Gastroesophageal sphincter (tissue), 4 donors: ENCODE results near the gene ZC3H7A. TPM values are rescaled to one million over a fixed set of nuclear protein-coding genes. Genes with fewer than 3 reads are reported as not detected.

Experiments
- ATAC-seq: fragments of 150-250 bp; one replicate; pipeline ENCODE4 v1.9.1; 2016; ENCODE audit warnings: mild to moderate bottlenecking, moderate library complexity
- H3K27ac ChIP-seq, 4 donors: fragments of 200-600 bp; sonication (generic) in 3 of 4; 1 replicate in 3 of 4; 2 replicates in 1 of 4; pipeline ENCODE4 v1.5.1; 2016 to 2019
- H3K27me3 ChIP-seq: fragments of 200-600 bp; sonication (generic); one replicate; pipeline ENCODE4 v1.5.1; 2019
- H3K36me3 ChIP-seq, 2 donors: fragments of 200-600 bp; sonication (generic); one replicate each; pipeline ENCODE4 v1.5.1; 2019; ENCODE audit warnings: control low read depth in 1 of 2
- H3K4me1 ChIP-seq, 3 donors: fragments of 200-600 bp; sonication (generic); 1 replicate in 2 of 3; 2 replicates in 1 of 3; pipeline ENCODE4 v1.5.1; 2016 to 2019; ENCODE audit warnings: control low read depth in 2 of 3
- H3K4me3 ChIP-seq, 2 donors: fragments of 200-600 bp; sonication (generic); one replicate each; pipeline ENCODE4 v1.5.1; 2019; ENCODE audit warnings: mild to moderate bottlenecking in 1 of 2, moderate library complexity in 1 of 2
- H3K9me3 ChIP-seq, 3 donors: fragments of 200-600 bp; sonication (generic); one replicate each; pipeline ENCODE4 v1.5.1; 2017 to 2019; ENCODE audit warnings: control low read depth in 2 of 3
- EP300 ChIP-seq: sonication (generic); formaldehyde crosslinking; IDR thresholded peaks from one replicate; pipeline ENCODE4 v1.6.1; 2017; ENCODE audit warnings: antibody characterized with exemption, mild to moderate bottlenecking
- POLR2A ChIP-seq, 2 donors: fragments of 450-650 bp; IDR thresholded peaks; one replicate each; pipeline ENCODE4 v1.6.1; 2017; ENCODE audit warnings: antibody characterized with exemption in 2 of 2, mild to moderate bottlenecking in 2 of 2, moderate library complexity in 1 of 2
- POLR2AphosphoS5 ChIP-seq: sonication (generic); formaldehyde crosslinking; IDR thresholded peaks from one replicate; pipeline ENCODE4 v1.6.1; 2017; ENCODE audit warnings: antibody characterized with exemption
- WGBS, 2 donors: methylation state at CpG; one replicate each; pipeline ENCODE4 v1.1.5; 2018; ENCODE audit warnings: low coverage in 1 of 2; 5-methylcytosine and 5-hydroxymethylcytosine counted together
- total RNA-seq, 4 donors: library from RNA; depleted of rRNA; stranded (reverse); fragments of >200 nt; gene quantifications; one replicate each; pipeline ENCODE4 v1.1.0, GENCODE V29; 2016
- TF ChIP-seq, protein P1 (sequence below), 4 experiments: fragments of 200-600 bp in 2 of 4; fragments of 450-650 bp in 2 of 4; sonication (generic) in 1 of 4; IDR thresholded peaks; one replicate each; pipeline ENCODE4 v1.5.1; 2017 to 2019; ENCODE audit warnings: antibody characterized with exemption in 4 of 4, mild to moderate bottlenecking in 2 of 4, moderate library complexity in 2 of 4

The ZC3H7A gene
- total RNA-seq, 4 donors from 2014 or later: 55.5 to 78.9 (median 68.4) TPM

DNA sequence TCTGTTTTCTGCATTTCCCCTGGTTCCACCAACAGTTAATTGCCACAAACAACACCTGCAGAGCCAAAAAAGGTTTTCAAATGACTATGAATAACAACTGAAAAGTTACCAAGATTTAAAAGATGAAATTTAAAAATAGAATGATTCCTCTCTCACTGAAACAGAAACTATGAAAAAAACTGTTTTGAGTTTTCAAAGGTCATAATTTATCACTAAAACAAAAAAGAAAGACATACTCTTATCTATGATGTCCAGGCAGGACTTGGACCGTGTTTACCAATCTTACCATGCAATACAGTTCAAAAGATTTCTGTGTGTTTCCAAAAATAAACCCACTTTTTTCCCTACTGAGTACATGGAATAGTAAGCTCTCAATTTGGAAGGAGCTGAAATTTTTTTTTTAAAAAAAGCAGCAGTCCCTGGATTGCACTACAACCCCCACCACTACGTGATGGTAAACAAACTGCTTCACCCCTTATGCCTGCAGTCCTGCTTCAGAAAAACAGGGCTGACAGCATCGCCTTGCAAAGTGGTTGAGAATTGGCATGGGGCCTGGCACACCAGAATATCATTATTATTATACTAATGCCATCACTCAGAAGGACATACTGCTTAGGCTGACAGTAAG is 62.9 kb downstream of the ZC3H7A start:
- Histone ChIP-seq H3K36me3 (peaks cover 0 to 68% of the 10 kb centered on the region in 2 donors), H3K27ac (peak overlapping the region; percentile 32 to 67 (median 41)), H3K4me3 (no peak overlapping the region), H3K4me1 (peaks cover 10 to 82% (median 14%) of the 10 kb centered on the region in 3 donors), H3K27me3 (no peaks in the 10 kb centered on the region), H3K9me3 (no peaks in the 10 kb centered on the region)
- TF ChIP-seq, protein P1, sequence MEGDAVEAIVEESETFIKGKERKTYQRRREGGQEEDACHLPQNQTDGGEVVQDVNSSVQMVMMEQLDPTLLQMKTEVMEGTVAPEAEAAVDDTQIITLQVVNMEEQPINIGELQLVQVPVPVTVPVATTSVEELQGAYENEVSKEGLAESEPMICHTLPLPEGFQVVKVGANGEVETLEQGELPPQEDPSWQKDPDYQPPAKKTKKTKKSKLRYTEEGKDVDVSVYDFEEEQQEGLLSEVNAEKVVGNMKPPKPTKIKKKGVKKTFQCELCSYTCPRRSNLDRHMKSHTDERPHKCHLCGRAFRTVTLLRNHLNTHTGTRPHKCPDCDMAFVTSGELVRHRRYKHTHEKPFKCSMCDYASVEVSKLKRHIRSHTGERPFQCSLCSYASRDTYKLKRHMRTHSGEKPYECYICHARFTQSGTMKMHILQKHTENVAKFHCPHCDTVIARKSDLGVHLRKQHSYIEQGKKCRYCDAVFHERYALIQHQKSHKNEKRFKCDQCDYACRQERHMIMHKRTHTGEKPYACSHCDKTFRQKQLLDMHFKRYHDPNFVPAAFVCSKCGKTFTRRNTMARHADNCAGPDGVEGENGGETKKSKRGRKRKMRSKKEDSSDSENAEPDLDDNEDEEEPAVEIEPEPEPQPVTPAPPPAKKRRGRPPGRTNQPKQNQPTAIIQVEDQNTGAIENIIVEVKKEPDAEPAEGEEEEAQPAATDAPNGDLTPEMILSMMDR (IDR thresholded peaks at IDR 0.05): no peak
- peak; percentile 57 for TF ChIP-seq POLR2AphosphoS5
- ATAC-seq: no peak
- 21 to 24% methylated on average over 3 of the region's 3 CpGs for WGBS, 2 donors

- no peak overlapping the region for H3K4me3 ChIP-seq
- H3K27me3 ChIP-seq: no peaks in the 10 kb centered on the region
- H3K27ac ChIP-seq: peak overlapping the region in 1 of 4 donors; percentile 8
- 39 to 64% methylated on average over 3 of the region's 3 CpGs for WGBS, 2 donors
- H3K4me1 ChIP-seq: peaks cover 7 to 61% (median 12%) of the 10 kb centered on the region in 3 donors
- TF ChIP-seq EP300 (no peak), POLR2A (IDR thresholded peaks at IDR 0.05) (no peak), POLR2AphosphoS5 (no peak)
- TF ChIP-seq, protein P1 (IDR thresholded peaks at IDR 0.05): no peak
- no peak for ATAC-seq
- no peaks in the 10 kb centered on the region for H3K9me3 ChIP-seq
- H3K36me3 ChIP-seq: peaks cover 0 to 79% of the 10 kb centered on the region in 2 donors
These were observed 65.8 kb downstream of the ZC3H7A start for GRCh38 chr16:11731222-11731621.

DNA sequence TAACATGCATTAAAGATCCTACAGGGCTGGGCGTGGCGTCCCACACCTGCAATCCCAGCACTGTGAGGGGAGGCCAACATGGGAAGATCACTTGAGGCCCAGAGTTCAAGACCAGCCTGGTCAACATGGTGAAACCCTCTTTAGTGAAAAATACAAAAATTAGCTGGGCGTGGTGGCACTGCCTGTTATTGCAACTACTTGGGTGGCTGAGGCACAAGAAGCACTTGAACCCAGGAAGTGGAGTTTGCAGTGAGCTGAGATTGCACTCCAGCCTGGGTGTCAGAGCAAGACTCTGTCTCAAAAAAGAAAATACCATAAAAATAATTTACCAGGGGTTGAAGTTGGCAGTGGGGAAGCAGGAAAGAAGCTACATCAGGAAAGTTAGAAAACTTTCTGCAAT is 67.3 kb downstream of the ZC3H7A start:
- WGBS, 2 donors: 100% methylated on average over 1 to 2 of the region's 3 CpGs
- ATAC-seq: no peak
- TF ChIP-seq POLR2A (IDR thresholded peaks at IDR 0.05) (no peak), POLR2AphosphoS5 (no peak), EP300 (no peak)
- TF ChIP-seq, protein P1 (IDR thresholded peaks at IDR 0.05): no peak
- H3K36me3 ChIP-seq: peaks cover 0 to 78% of the 10 kb centered on the region in 2 donors
- peaks cover 2 to 59% (median 4%) of the 10 kb centered on the region in 3 donors for H3K4me1 ChIP-seq
- H3K27ac ChIP-seq: no peak overlapping the region
- no peaks in the 10 kb centered on the region for H3K9me3 ChIP-seq
- H3K27me3 ChIP-seq: no peaks in the 10 kb centered on the region
- no peak overlapping the region for H3K4me3 ChIP-seq

DNA sequence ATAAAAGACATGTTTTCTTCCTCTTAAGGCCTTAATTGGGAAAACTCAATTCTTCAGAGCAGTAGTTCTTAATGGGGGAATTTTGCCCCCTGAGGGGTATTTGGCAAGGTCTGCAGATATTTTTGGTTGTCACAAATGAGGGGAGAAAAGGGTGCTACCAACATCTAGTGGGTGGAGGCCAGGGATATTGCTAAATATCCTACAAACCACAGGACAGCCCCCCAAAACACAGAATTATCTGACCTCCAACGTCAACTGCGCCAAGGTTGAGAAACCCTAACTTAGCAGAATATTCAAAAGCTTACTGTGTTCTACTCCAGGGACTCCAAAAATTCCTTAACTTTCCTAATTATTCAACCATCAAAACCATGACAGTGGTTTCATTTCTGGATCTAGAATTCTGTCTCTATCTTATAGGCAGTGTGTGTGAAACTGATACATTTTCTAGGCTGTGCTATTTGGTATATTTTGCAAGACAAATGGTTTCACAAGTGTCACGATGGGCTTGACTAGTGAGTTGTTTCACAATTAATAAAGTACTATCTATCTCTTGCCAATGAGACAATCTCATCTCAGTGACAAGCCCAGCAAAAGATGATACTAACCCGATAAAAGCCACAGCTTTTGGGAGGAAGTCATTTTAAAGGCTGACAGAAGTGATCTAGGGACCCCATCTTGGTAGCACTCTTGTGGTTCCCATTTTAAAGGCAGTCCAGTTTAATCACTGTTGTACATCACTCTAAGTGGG is 69.1 kb downstream of the ZC3H7A start:
- 64 to 89% methylated on average over 3 to 4 of the region's 4 CpGs for WGBS, 2 donors
- Histone ChIP-seq H3K4me1 (peaks cover 0 to 43% (median 0%) of the 10 kb centered on the region in 3 donors), H3K9me3 (no peaks in the 10 kb centered on the region), H3K4me3 (no peak overlapping the region), H3K27ac (no peak overlapping the region), H3K36me3 (peaks cover 0 to 81% of the 10 kb centered on the region in 2 donors), H3K27me3 (no peaks in the 10 kb centered on the region)
- ATAC-seq: no peak
- TF ChIP-seq POLR2AphosphoS5: no peak
- TF ChIP-seq, protein P1 (IDR thresholded peaks at IDR 0.05): no peak

DNA sequence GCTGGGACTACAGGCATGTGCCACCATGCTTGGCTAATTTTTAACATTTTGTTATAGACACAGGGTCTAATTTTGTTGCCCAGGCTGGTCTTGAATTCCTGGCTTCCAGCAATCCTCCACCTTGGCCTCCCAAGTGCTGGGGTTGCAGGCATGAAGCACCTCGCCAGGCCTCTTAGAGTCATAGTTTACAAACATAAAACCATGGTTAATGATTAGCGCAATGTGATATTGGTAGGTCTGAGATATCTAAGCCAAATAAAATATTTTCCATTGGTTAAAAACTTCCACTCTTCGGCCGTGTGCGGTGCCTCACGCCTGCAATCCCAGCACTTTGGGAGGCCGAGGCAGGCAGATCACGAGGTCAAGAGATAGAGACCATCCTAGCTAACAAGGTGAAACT is 71.0 kb downstream of the ZC3H7A start:
- no peak for ATAC-seq
- peaks cover 0 to 36% (median 0%) of the 10 kb centered on the region in 3 donors for H3K4me1 ChIP-seq
- no peaks in the 10 kb centered on the region for H3K27me3 ChIP-seq
- TF ChIP-seq EP300 (no peak), POLR2AphosphoS5 (no peak), POLR2A (IDR thresholded peaks at IDR 0.05) (no peak)
- TF ChIP-seq, protein P1 (IDR thresholded peaks at IDR 0.05): no peak
- no peaks in the 10 kb centered on the region for H3K9me3 ChIP-seq
- H3K36me3 ChIP-seq: peaks cover 0 to 80% of the 10 kb centered on the region in 2 donors
- H3K27ac ChIP-seq: peak overlapping the region in 1 of 4 donors; percentile 29
- H3K4me3 ChIP-seq: no peak overlapping the region
- 94 to 100% methylated on average over 6 of the region's 8 CpGs for WGBS, 2 donors
